BLaER1 (cell line): ENCODE results near the gene CDIPT.

Source experiments
- H3K27ac ChIP-seq: shearing (Covaris generic); formaldehyde crosslinking; 2 replicates; pipeline ENCODE4 v1.8.1; 2022
- H3K27me3 ChIP-seq: shearing (Covaris generic); formaldehyde crosslinking; 2 replicates; pipeline ENCODE4 v1.8.1; 2022
- H3K36me3 ChIP-seq: shearing (Covaris generic); formaldehyde crosslinking; 2 replicates; pipeline ENCODE4 v1.8.1; 2022
- H3K4me1 ChIP-seq: shearing (Covaris generic); formaldehyde crosslinking; 2 replicates; pipeline ENCODE4 v1.8.1; 2022
- H3K4me2 ChIP-seq: shearing (Covaris generic); formaldehyde crosslinking; 2 replicates; pipeline ENCODE4 v1.8.1; 2022
- H3K4me3 ChIP-seq: shearing (Covaris generic); formaldehyde crosslinking; 2 replicates; pipeline ENCODE4 v1.8.1; 2022
- H3K9ac ChIP-seq: shearing (Covaris generic); formaldehyde crosslinking; 2 replicates; pipeline ENCODE4 v1.8.1; 2022
- H3K9me3 ChIP-seq: shearing (Covaris generic); formaldehyde crosslinking; 2 replicates; pipeline ENCODE4 v1.8.1; 2022
- H4K20me1 ChIP-seq: shearing (Covaris generic); formaldehyde crosslinking; 2 replicates; pipeline ENCODE4 v1.8.1; 2022
- Cebpa-rat ChIP-seq: shearing (Covaris generic); IDR thresholded peaks from 2 replicates; pipeline ENCODE4 v1.8.1; 2022

CDIPT gene

GRCh38 chr16:29905668-29906067 lies 42.6 kb upstream of the CDIPT start:
- Histone ChIP-seq H3K9me3 (no peaks in the 10 kb centered on the region), H3K27me3 (0 out of 2 replicates have a peak, but pooled peaks cover 3% of the 10 kb centered on the region), H3K36me3 (peaks cover 6% of the 10 kb centered on the region; the same call in 1 of the 2 replicates), H3K4me1 (peaks cover 22% of the 10 kb centered on the region), H4K20me1 (peaks cover 13% of the 10 kb centered on the region; the same call in 1 of the 2 replicates), H3K4me2 (no peak overlapping the region), H3K9ac (no peak overlapping the region), H3K27ac (no peak overlapping the region), H3K4me3 (no peak overlapping the region)
- TF ChIP-seq Cebpa-rat = no peak

DNA sequence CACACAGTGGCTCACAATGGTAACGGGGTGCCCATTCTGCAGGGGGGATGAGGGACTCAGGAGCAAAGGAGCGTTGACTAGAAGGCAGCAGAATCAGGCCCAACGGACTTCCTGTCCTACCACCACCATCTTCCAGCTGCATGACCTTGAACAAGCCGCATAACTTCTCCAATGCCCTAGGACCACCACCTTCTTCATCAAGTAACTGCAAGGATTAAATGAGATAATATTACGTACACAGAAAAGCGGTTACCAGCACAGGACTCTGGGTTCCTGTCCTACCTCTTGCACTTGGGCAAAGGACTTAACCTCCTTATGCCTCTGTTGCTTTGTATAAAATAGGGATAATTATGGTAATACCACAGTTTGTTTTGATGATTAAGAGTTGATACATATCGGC lies 41.9 kb upstream of the CDIPT start:
- H3K27ac ChIP-seq = no peak overlapping the region
- peaks cover 3% of the 10 kb centered on the region; the same call in 1 of the 2 replicates for H3K27me3 ChIP-seq
- H3K9me3 ChIP-seq = no peaks in the 10 kb centered on the region
- H3K4me1 ChIP-seq = peaks cover 26% of the 10 kb centered on the region
- H3K4me3 ChIP-seq = no peak overlapping the region
- H4K20me1 ChIP-seq = peaks cover 13% of the 10 kb centered on the region; the same call in 1 of the 2 replicates
- no peak overlapping the region for H3K9ac ChIP-seq
- H3K4me2 ChIP-seq = no peak overlapping the region
- H3K36me3 ChIP-seq = peaks cover 5% of the 10 kb centered on the region; the same call in 1 of the 2 replicates
- TF ChIP-seq Cebpa-rat = no peak

DNA sequence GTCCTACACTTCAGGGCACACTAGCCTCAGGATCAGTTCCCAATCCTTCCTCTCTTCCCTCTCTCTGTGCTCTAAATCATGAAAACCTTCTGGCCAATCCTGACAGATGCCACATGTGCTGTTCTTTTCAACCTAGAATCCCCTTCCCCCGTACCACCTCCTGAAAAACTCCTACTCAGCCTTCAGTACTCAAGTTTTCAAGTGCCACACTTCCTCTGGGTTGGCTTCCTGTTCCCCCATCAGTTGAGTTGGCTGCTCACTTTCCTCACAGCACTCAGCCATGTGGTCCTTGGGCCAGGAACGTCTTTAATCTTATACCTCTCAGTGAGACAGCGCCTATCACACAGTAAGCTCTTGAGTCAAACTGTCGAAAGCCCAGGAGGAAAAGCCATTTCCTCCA lies 40.6 kb upstream of the CDIPT start:
- no peak overlapping the region for H3K27ac ChIP-seq

GRCh38 chr16:29901607-29901945 lies 38.5 kb upstream of the CDIPT start:
- Histone ChIP-seq H3K4me1 (peaks cover 21% of the 10 kb centered on the region), H3K27ac (no peak overlapping the region), H4K20me1 (peaks cover 29% of the 10 kb centered on the region; the same call in 1 of the 2 replicates), H3K4me2 (no peak overlapping the region), H3K4me3 (no peak overlapping the region), H3K36me3 (peaks cover 3% of the 10 kb centered on the region; the same call in 1 of the 2 replicates), H3K9me3 (no peaks in the 10 kb centered on the region), H3K9ac (no peak overlapping the region), H3K27me3 (peaks cover 34% of the 10 kb centered on the region)
- TF ChIP-seq Cebpa-rat = no peak

More for the DNA sequence above, 40.6 kb upstream of the CDIPT start:
- Histone ChIP-seq H3K27me3 (peaks cover 17% of the 10 kb centered on the region), H3K36me3 (peaks cover 5% of the 10 kb centered on the region; the same call in 1 of the 2 replicates), H3K4me3 (no peak overlapping the region), H3K4me2 (peak overlapping the region; percentile 23; the same call in 1 of the 2 replicates), H4K20me1 (peaks cover 18% of the 10 kb centered on the region; the same call in 1 of the 2 replicates), H3K9me3 (no peaks in the 10 kb centered on the region), H3K9ac (no peak overlapping the region), H3K4me1 (peaks cover 21% of the 10 kb centered on the region)
- TF ChIP-seq Cebpa-rat = no peak

GRCh38 chr16:29900888-29901606 lies 38.0 kb upstream of the CDIPT start:
- peaks cover 36% of the 10 kb centered on the region for H3K27me3 ChIP-seq
- H3K4me3 ChIP-seq = peak overlapping the region; percentile 68
- H3K9me3 ChIP-seq = no peaks in the 10 kb centered on the region
- H4K20me1 ChIP-seq = peaks cover 29% of the 10 kb centered on the region; the same call in 1 of the 2 replicates
- peak overlapping the region; percentile 96 for H3K4me2 ChIP-seq
- no peak overlapping the region for H3K27ac ChIP-seq
- no peak overlapping the region for H3K9ac ChIP-seq
- no peak for TF ChIP-seq Cebpa-rat
- no peaks in the 10 kb centered on the region for H3K36me3 ChIP-seq
- H3K4me1 ChIP-seq = peaks cover 21% of the 10 kb centered on the region

GRCh38 chr16:29900102-29900887 lies 37.3 kb upstream of the CDIPT start, which contains the start of gene ASPHD1:
Gene ASPHD1, plus strand, starts transcription at chr16:29900488. Its CDS starts 484 bp downstream, at chr16:29900972.
- Histone ChIP-seq H3K4me2 (peak within 1 kb of the TSS; percentile 96), H3K9me3 (no peaks in the 10 kb centered on the region)

GRCh38 chr16:29899516-29900101 lies 36.6 kb upstream of the CDIPT start, which contains the start of gene SEZ6L2:
Gene SEZ6L2, minus strand, starts transcription at chr16:29899550. Its CDS starts 531 bp downstream, at chr16:29899019.
- TF ChIP-seq Cebpa-rat = no peak
- H3K4me2 ChIP-seq = peak within 1 kb of the TSS; percentile 96
- peaks cover 29% of the 10 kb centered on the region; the same call in 1 of the 2 replicates for H4K20me1 ChIP-seq
- no peaks in the 10 kb centered on the region for H3K9me3 ChIP-seq
- no peak within 1 kb of the TSS for H3K27ac ChIP-seq
- no peak within 1 kb of the TSS for H3K9ac ChIP-seq
- H3K36me3 ChIP-seq = no peaks in the 10 kb centered on the region
- H3K4me3 ChIP-seq = peak within 1 kb of the TSS; percentile 68
- H3K4me1 ChIP-seq = peaks cover 21% of the 10 kb centered on the region
- H3K27me3 ChIP-seq = peaks cover 36% of the 10 kb centered on the region

More at GRCh38 chr16:29900102-29900887, 37.3 kb upstream of the CDIPT start, which contains the start of gene ASPHD1:
- no peak for TF ChIP-seq Cebpa-rat
- Histone ChIP-seq H3K36me3 (no peaks in the 10 kb centered on the region), H4K20me1 (peaks cover 29% of the 10 kb centered on the region; the same call in 1 of the 2 replicates), H3K4me1 (peaks cover 21% of the 10 kb centered on the region), H3K27me3 (peaks cover 36% of the 10 kb centered on the region), H3K4me3 (peak within 1 kb of the TSS; percentile 68), H3K9ac (no peak within 1 kb of the TSS), H3K27ac (no peak within 1 kb of the TSS)

- Histone ChIP-seq H3K4me2 (no peak overlapping the region), H4K20me1 (peaks cover 29% of the 10 kb centered on the region; the same call in 1 of the 2 replicates), H3K9ac (no peak overlapping the region), H3K4me3 (no peak overlapping the region), H3K27ac (no peak overlapping the region), H3K27me3 (peaks cover 36% of the 10 kb centered on the region), H3K9me3 (no peaks in the 10 kb centered on the region), H3K4me1 (peaks cover 19% of the 10 kb centered on the region), H3K36me3 (no peaks in the 10 kb centered on the region)
- TF ChIP-seq Cebpa-rat = no peak
These were observed 35.9 kb upstream of the CDIPT start for GRCh38 chr16:29898804-29899515.
